Osteocyte (in vitro differentiated cells): Measurements from ENCODE around the gene CXCL5. TPM values are rescaled to one million over a fixed set of nuclear protein-coding genes. Genes with fewer than 3 reads are reported as not detected.
A peak's percentile ranks its signal among the peaks of the same experiment; 100 is the strongest.

Experiments used
- DNase-seq: peaks from one replicate; pipeline ENCODE4 v3.0.0; 2021; ENCODE audit warnings: mixed read lengths; ENCODE audit not compliant: unreplicated experiment; ENCODE audit errors: extremely low spot score
- H3K27ac Mint-ChIP-seq: one replicate; pipeline ENCODE4 v1.8.0; 2021; ENCODE audit warnings: mild to moderate bottlenecking, mixed read lengths; ENCODE audit not compliant: unreplicated experiment
- H3K27me3 Mint-ChIP-seq: one replicate; pipeline ENCODE4 v1.8.0; 2021; ENCODE audit warnings: mixed read lengths; ENCODE audit not compliant: unreplicated experiment
- H3K36me3 Mint-ChIP-seq: one replicate; pipeline ENCODE4 v1.8.0; 2021; ENCODE audit warnings: mixed read lengths; ENCODE audit not compliant: unreplicated experiment
- H3K4me1 Mint-ChIP-seq: one replicate; pipeline ENCODE4 v1.8.0; 2021; ENCODE audit warnings: mixed read lengths; ENCODE audit not compliant: unreplicated experiment
- H3K4me3 Mint-ChIP-seq: one replicate; pipeline ENCODE4 v1.8.0; 2021; ENCODE audit warnings: mild to moderate bottlenecking, moderate library complexity, mixed read lengths; ENCODE audit not compliant: unreplicated experiment
- H3K9me3 Mint-ChIP-seq: one replicate; pipeline ENCODE4 v1.8.0; 2021; ENCODE audit warnings: mixed read lengths; ENCODE audit not compliant: unreplicated experiment
- CTCF ChIP-seq: fragments of 200-600 bp; sonication (generic); IDR thresholded peaks from 2 replicates; pipeline ENCODE4 v1.5.0; 2021; ENCODE audit warnings: antibody characterized with exemption, mild to moderate bottlenecking, moderate library complexity
- total RNA-seq: library from RNA; stranded (reverse); gene quantifications from 2 replicates; pipeline ENCODE4 v1.2.1, GENCODE V29; 2021

CXCL5 gene
- total RNA-seq, 1 donor from 2014 or later: 0.13 TPM

- no peak for TF ChIP-seq CTCF
- Mint-ChIP-seq H3K4me3 (no peak overlapping the region), H3K9me3 (peaks cover 9% of the 10 kb centered on the region), H3K27me3 (no peaks in the 10 kb centered on the region), H3K36me3 (peaks cover 3% of the 10 kb centered on the region), H3K4me1 (peaks cover 59% of the 10 kb centered on the region), H3K27ac (peak overlapping the region; percentile 86)
- no peak for DNase-seq
These were observed 19.6 kb downstream of the CXCL5 start for GRCh38 chr4:73978886-73979285.

- Mint-ChIP-seq H3K27me3 (peaks cover 3% of the 10 kb centered on the region), H3K4me1 (peaks cover 51% of the 10 kb centered on the region), H3K4me3 (no peak overlapping the region), H3K27ac (no peak overlapping the region), H3K9me3 (peaks cover 25% of the 10 kb centered on the region), H3K36me3 (peaks cover 17% of the 10 kb centered on the region)
- TF ChIP-seq CTCF: no peak
- DNase-seq: no peak
These were observed 21.8 kb downstream of the CXCL5 start for GRCh38 chr4:73976716-73977115.

GRCh38 chr4:73976217-73976616 is 22.3 kb downstream of the CXCL5 start:
- peaks cover 19% of the 10 kb centered on the region for H3K36me3 Mint-ChIP-seq
- H3K27ac Mint-ChIP-seq: no peak overlapping the region
- DNase-seq: no peak
- H3K9me3 Mint-ChIP-seq: peaks cover 30% of the 10 kb centered on the region
- no peak for TF ChIP-seq CTCF
- H3K4me1 Mint-ChIP-seq: peaks cover 46% of the 10 kb centered on the region
- peaks cover 3% of the 10 kb centered on the region for H3K27me3 Mint-ChIP-seq
- no peak overlapping the region for H3K4me3 Mint-ChIP-seq

- Mint-ChIP-seq H3K4me1 (peaks cover 28% of the 10 kb centered on the region), H3K27ac (no peak overlapping the region), H3K4me3 (no peak overlapping the region), H3K36me3 (peaks cover 26% of the 10 kb centered on the region), H3K9me3 (peaks cover 44% of the 10 kb centered on the region), H3K27me3 (peaks cover 3% of the 10 kb centered on the region)
- no peak for DNase-seq
- no peak for TF ChIP-seq CTCF
These were observed 24.1 kb downstream of the CXCL5 start for GRCh38 chr4:73974352-73974751.

GRCh38 chr4:73970945-73971344 is 27.5 kb downstream of the CXCL5 start:
- Mint-ChIP-seq H3K9me3 (peaks cover 44% of the 10 kb centered on the region), H3K27me3 (peaks cover 3% of the 10 kb centered on the region)

More at GRCh38 chr4:73970945-73971344, 27.5 kb downstream of the CXCL5 start:
- no peak overlapping the region for H3K4me3 Mint-ChIP-seq
- TF ChIP-seq CTCF: no peak
- DNase-seq: no peak
- no peaks in the 10 kb centered on the region for H3K4me1 Mint-ChIP-seq
- H3K27ac Mint-ChIP-seq: no peak overlapping the region
- H3K36me3 Mint-ChIP-seq: peaks cover 26% of the 10 kb centered on the region
